ENCODE results near the gene NDST1. TPM values are rescaled to one million over a fixed set of nuclear protein-coding genes. Genes with fewer than 3 reads are reported as not detected.

Gene NDST1
- total and polyA plus RNA-seq, 2 of the 8 experiments (the other 6 are each of a cell fraction or from before 2014, with no cell fraction given): 27.0 to 72.0 TPM

- Histone ChIP-seq H3K56ac (replicated peaks; ENCODE audit: insufficient read length, low read depth, low read length) (no peak overlapping the region), H4K5ac (ENCODE audit: insufficient read length, low read depth, low read length) (no peak overlapping the region), H3K18ac (ENCODE audit: extremely low read depth, low read length) (peak overlapping the region; percentile 32; the same call in 1 of the 2 replicates), H2AK5ac (ENCODE audit: low read depth, low read length) (no peak overlapping the region), H3K27ac (ENCODE audit: low read depth, low read length) (no peak overlapping the region), H3K9ac (replicated peaks in 1 of 4; ENCODE audit: extremely low read depth in 1 of 4, low read depth in 3 of 4, low read length in 3 of 4) (no peak overlapping the region), H4K91ac (replicated peaks; ENCODE audit: insufficient read length, low read length) (no peak overlapping the region), H2BK15ac (ENCODE audit: low read length) (no peak overlapping the region), H3K27me3 (replicated peaks in 1 of 4; ENCODE audit: control insufficient read depth in 3 of 4, extremely low read depth in 1 of 4, insufficient read depth in 3 of 4, low read length in 3 of 4) (no peaks in the 10 kb centered on the region), H4K20me1 (replicated peaks in 1 of 2; ENCODE audit: control insufficient read depth in 1 of 2, insufficient read depth in 2 of 2, low read length in 2 of 2) (peaks cover 7 to 20% of the 10 kb centered on the region in 2 experiments), H3K4me1 (replicated peaks in 1 of 4; ENCODE audit: control insufficient read depth in 3 of 4, insufficient read depth in 4 of 4, low read length in 3 of 4) (peaks cover 21 to 28% (median 24%) of the 10 kb centered on the region in 4 experiments), H3K4me2 (ENCODE audit: insufficient read depth in 1 of 2, low read depth in 2 of 2, low read length in 2 of 2) (no peak overlapping the region), H3K23me2 (ENCODE audit: low read depth, low read length) (no peaks in the 10 kb centered on the region; the same call in 1 of the 2 replicates), H3K23ac (ENCODE audit: insufficient read length) (no peak overlapping the region), H3K4me3 (ENCODE audit: extremely low read depth in 1 of 4, insufficient read depth in 2 of 4, low read depth in 3 of 4, low read length in 4 of 4) (no peak overlapping the region), H2BK12ac (ENCODE audit: low read depth, low read length) (no peak overlapping the region), H3K79me1 (ENCODE audit: low read depth, low read length) (peaks cover 33% of the 10 kb centered on the region), H2BK20ac (ENCODE audit: low read length) (no peak overlapping the region), H3K14ac (ENCODE audit: insufficient read length) (no peak overlapping the region), H3K4ac (replicated peaks; ENCODE audit: insufficient read length, low read depth, low read length) (no peak overlapping the region), H4K8ac (ENCODE audit: extremely low read depth, insufficient read depth, low read length) (no peak overlapping the region; the same call in 1 of the 2 replicates), H3K36me3 (ENCODE audit: control insufficient read depth in 2 of 4, insufficient read depth in 4 of 4, low read length in 3 of 4) (no peaks in the 10 kb centered on the region), H2AFZ (ENCODE audit: low read length) (no peak overlapping the region), H2BK120ac (replicated peaks; ENCODE audit: low read depth, low read length) (no peak overlapping the region), H3K9me3 (ENCODE audit: insufficient read depth in 2 of 2, low read depth in 1 of 2, low read length in 1 of 2) (no peaks in the 10 kb centered on the region), H2BK5ac (ENCODE audit: low read depth, low read length) (peak overlapping the region; percentile 20; the same call in 1 of the 2 replicates), H3K79me2 (ENCODE audit: control insufficient read depth in 1 of 2, insufficient read depth in 2 of 2, low read length in 2 of 2) (peaks cover 14 to 96% of the 10 kb centered on the region in 2 experiments; a peak in 3 of 4 replicates)
- ChIA-PET CTCF (ENCODE audit: partially characterized antibody) (interaction anchor here (1.8 to 32.0 kb wide), 6 partner anchors 5 to 45 kb away, joined by 4 to 571 read pairs (median 75); partner anchors contain the start of gene NDST1), POLR2A (ENCODE audit: partially characterized antibody) (interaction anchor here (1.2 to 9.3 kb wide), 7 partner anchors 8 to 53 kb away, joined by 3 to 122 read pairs (median 12); partner anchors contain the start of gene NDST1)
- FAIRE-seq (no peak), DNase-seq (ENCODE audit: low read depth in 1 of 2, low spot score in 2 of 2) (no peak)
- 86% methylated on average over 3 of the region's 3 CpGs; no CpG with 5 or more reads in 1 of the 2 experiments for WGBS, 2 experiments (ENCODE audit: extremely low coverage in 1 of 2, insufficient coverage in 1 of 2, insufficient read length in 1 of 2, insufficient replicate concordance in 2 of 2, low coverage in 1 of 2, low lambda C conversion rate in 2 of 2, missing lambda C conversion rate in 1 of 2)
- TF ChIP-seq POLR2AphosphoS5 (IDR thresholded peaks at IDR 0.05; ENCODE audit: low read depth, low read length) (no peak), SP1 (IDR thresholded peaks at IDR 0.05; ENCODE audit: low read depth, low read length) (no peak), ZNF274 (IDR thresholded peaks at IDR 0.05; ENCODE audit: borderline replicate concordance, extremely low read depth, low read length) (no peak), MAX (IDR thresholded peaks at IDR 0.05) (no peak), SIX5 (IDR thresholded peaks at IDR 0.05; ENCODE audit: low read depth, low read length) (no peak), YY1 (IDR thresholded peaks at IDR 0.05; ENCODE audit: low read depth, low read length) (no peak), SP2 (IDR thresholded peaks at IDR 0.05; ENCODE audit: low read length) (no peak), KDM1A (IDR thresholded peaks at IDR 0.05; ENCODE audit: borderline replicate concordance, low read length) (no peak), CTCF (IDR thresholded peaks at IDR 0.05; ENCODE audit: control extremely low read depth in 1 of 3, insufficient read depth in 1 of 3, low read depth in 1 of 3, low read length in 3 of 3) (no peak), EGR1 (IDR thresholded peaks at IDR 0.05; ENCODE audit: borderline replicate concordance, low read depth, low read length) (no peak), EZH2 (IDR thresholded peaks at IDR 0.05; ENCODE audit: low read depth, low read length, severe bottlenecking) (no peak)
These were observed 7.5 kb upstream of the NDST1 start for GRCh38 chr5:150500328-150500841.
